Measurements from ENCODE around the gene NET1. TPM values are rescaled to one million over a fixed set of nuclear protein-coding genes. Genes with fewer than 3 reads are reported as not detected.
"Not testable (repeated sequence)": the region's sequence is repeated elsewhere in the genome, so short reads cannot be mapped to it uniquely, and the experiment has no call there.

Gene NET1
- total and polyA plus RNA-seq, 12 donors = 8.7 to 26.2 (median 20.3) TPM

DNA sequence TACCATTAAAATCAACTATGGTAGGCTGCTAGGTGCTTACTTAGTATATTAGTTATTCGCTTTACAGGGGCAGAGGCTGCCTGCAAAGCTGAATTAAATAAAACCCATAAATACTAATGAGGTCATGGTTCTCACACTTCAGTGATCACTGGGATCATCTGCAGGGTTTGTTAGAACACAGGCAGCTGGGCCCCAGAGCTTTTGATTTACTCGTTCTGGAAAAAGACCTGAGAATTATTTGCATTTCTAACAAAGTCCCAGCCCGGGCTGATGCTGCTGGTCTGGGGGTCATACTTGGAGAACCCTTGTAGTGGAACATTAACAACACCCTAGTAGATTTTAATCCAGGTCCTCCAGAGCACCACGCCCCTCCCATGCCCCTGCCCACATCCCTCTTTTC, 39.0 kb upstream of the NET1 start:
- intact Hi-C loops (cut with DNase I) = no loop called here
- DNase-seq = no peak
- Histone ChIP-seq H3K4me1 (replicated peaks in 1 of 2) (no peaks in the 10 kb centered on the region), H3K9me3 (replicated peaks in 1 of 3) (no peaks in the 10 kb centered on the region), H3K27ac (no peak overlapping the region), H3K4me3 (no peak overlapping the region), H3K27me3 (no peaks in the 10 kb centered on the region), H3K36me3 (replicated peaks in 1 of 2) (no peaks in the 10 kb centered on the region)
- WGBS, 4 donors = 61 to 82% (median 70%) methylated on average over 4 of the region's 4 CpGs
- TF ChIP-seq, protein P1, sequence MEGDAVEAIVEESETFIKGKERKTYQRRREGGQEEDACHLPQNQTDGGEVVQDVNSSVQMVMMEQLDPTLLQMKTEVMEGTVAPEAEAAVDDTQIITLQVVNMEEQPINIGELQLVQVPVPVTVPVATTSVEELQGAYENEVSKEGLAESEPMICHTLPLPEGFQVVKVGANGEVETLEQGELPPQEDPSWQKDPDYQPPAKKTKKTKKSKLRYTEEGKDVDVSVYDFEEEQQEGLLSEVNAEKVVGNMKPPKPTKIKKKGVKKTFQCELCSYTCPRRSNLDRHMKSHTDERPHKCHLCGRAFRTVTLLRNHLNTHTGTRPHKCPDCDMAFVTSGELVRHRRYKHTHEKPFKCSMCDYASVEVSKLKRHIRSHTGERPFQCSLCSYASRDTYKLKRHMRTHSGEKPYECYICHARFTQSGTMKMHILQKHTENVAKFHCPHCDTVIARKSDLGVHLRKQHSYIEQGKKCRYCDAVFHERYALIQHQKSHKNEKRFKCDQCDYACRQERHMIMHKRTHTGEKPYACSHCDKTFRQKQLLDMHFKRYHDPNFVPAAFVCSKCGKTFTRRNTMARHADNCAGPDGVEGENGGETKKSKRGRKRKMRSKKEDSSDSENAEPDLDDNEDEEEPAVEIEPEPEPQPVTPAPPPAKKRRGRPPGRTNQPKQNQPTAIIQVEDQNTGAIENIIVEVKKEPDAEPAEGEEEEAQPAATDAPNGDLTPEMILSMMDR (IDR thresholded peaks at IDR 0.05) = no peak
- no peak for TF ChIP-seq POLR2A (IDR thresholded peaks at IDR 0.05)

DNA sequence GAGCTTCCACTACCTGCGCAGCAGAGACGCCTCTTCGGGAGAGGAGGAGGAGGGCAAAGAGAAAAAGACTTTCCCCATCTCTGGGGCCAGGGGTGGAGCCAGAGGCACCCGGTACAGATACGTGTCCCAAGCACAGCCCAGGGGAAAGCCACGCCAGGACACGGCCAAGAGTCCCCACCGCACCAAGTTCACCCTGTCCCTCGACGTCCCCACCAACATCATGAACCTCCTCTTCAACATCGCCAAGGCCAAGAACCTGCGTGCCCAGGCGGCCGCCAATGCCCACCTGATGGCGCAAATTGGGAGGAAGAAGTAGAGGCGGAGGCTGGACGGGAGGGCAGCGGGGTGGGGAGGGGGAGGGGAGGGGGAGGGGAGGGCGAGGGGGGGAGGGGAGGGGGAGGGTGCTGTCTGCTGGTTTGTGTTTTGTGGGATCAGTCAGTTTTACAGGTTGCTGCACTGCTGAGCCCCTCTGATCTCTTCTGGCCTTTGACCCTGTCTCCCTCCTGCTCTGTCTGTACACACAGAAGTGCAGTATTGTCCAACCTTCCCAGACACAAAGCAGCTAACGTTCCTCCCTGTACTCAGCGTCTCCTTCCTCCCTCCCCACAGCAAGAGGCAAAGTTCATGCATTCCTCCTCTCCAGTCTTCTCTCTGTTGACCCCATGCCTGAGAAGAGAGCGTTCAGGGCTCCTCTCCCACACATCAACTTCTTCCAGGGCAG, 38.3 kb upstream of the NET1 start:
- Histone ChIP-seq H3K9me3 (replicated peaks in 1 of 3) (no peaks in the 10 kb centered on the region), H3K4me1 (replicated peaks in 1 of 2) (no peaks in the 10 kb centered on the region), H3K4me3 (no peak overlapping the region), H3K36me3 (replicated peaks in 1 of 2) (no peaks in the 10 kb centered on the region), H3K27ac (no peak overlapping the region), H3K27me3 (no peaks in the 10 kb centered on the region)
- DNase-seq = no peak
- intact Hi-C loops (cut with DNase I) = no loop called here
- TF ChIP-seq, protein P1 (IDR thresholded peaks at IDR 0.05) = no peak
- TF ChIP-seq POLR2A (IDR thresholded peaks at IDR 0.05) = no peak
- 74 to 89% (median 81%) methylated on average over 16 to 22 of the region's 22 CpGs for WGBS, 4 donors

DNA sequence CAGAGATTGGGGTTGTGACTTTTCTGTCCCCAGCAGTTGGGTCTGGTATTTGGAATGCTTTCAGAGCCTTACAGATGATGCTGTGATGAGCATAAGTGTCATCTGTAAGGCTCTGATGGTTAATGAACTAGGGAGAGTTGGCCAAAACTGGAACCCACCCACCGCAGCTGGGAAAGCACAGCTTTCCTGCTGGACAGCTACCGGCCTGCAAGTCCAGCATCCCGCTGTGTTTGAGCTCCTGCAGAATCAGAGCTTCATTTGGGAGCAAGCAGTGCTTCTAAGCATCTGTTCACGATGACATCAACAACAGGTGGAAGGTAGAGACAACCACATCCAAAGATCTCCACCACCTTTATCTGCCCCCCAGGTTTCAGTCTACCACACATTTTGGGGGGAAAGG, 35.9 kb upstream of the NET1 start:
- no peaks in the 10 kb centered on the region for H3K4me1 ChIP-seq (replicated peaks in 1 of 2)
- no peaks in the 10 kb centered on the region for H3K36me3 ChIP-seq (replicated peaks in 1 of 2)
- no peak overlapping the region for H3K4me3 ChIP-seq
- H3K27me3 ChIP-seq = no peaks in the 10 kb centered on the region
- no peak for DNase-seq
- WGBS, 4 donors = 62 to 75% (median 70%) methylated on average over 4 of the region's 4 CpGs
- no peak overlapping the region for H3K27ac ChIP-seq
- intact Hi-C loops (cut with DNase I) = no loop called here
- TF ChIP-seq, protein P1 (IDR thresholded peaks at IDR 0.05) = no peak
- no peak for TF ChIP-seq POLR2A (IDR thresholded peaks at IDR 0.05)
- no peaks in the 10 kb centered on the region for H3K9me3 ChIP-seq (replicated peaks in 1 of 3)

DNA sequence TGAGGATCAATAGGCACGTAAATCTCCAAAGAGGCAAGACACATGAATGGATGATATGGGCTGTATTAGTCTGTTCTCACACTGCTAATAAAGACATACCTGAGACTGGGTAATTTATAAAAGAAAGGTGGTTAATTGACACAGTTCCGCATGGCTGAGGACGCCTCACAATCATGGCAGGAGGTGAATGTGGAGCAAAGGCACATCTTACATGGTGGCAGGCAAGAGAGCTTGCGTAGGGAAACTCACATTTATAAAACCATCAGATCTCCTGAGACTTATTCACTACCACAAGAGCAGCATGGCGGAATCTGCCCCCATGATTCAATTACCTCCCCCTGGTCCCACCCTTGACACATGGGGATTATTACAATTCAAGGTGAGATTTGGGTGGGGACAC, 33.2 kb upstream of the NET1 start:
- H3K27me3 ChIP-seq; H3K27ac ChIP-seq; H3K4me3 ChIP-seq; DNase-seq; H3K4me1 ChIP-seq (replicated peaks in 1 of 2); H3K9me3 ChIP-seq (replicated peaks in 1 of 3); H3K36me3 ChIP-seq (replicated peaks in 1 of 2); intact Hi-C loops (cut with DNase I): not testable (repeated sequence)
- WGBS, 4 donors = 83 to 92% (median 88%) methylated on average over 5 of the region's 5 CpGs

DNA sequence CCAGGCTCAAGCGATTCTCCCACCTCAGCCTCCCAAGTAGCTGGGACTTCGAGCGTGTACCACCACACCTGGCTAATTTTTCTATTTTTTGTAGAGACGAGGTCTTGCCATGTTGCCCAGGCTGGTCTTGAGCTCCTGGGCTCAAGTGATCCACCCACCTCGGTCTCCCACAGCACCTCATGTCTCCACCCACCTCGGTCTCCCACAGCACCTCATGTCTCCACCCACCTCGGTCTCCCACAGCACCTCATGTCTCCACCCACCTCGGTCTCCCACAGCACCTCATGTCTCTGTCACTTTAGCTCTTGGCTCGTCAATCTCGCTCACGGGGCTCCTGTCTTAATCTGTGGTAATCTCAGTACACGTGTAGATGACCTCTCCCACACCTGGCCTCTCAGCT, 32.0 kb upstream of the NET1 start:
- not testable (repeated sequence) for H3K4me1 ChIP-seq (replicated peaks in 1 of 2); H3K9me3 ChIP-seq (replicated peaks in 1 of 3); H3K4me3 ChIP-seq; H3K36me3 ChIP-seq (replicated peaks in 1 of 2); DNase-seq; H3K27me3 ChIP-seq; H3K27ac ChIP-seq
- intact Hi-C loops (cut with DNase I) = loop anchor here in 1 of 2 donors (10.0 kb wide), 1 partner anchor 536 kb away; no protein-coding TSS in a partner anchor
- 88 to 93% (median 90%) methylated on average over 12 of the region's 12 CpGs for WGBS, 4 donors

Data from adrenal gland (tissue), 12 donors.